HepG2 (cell line): Measurements from ENCODE around the gene PPFIA3. TPM values are rescaled to one million over a fixed set of nuclear protein-coding genes. Genes with fewer than 3 reads are reported as not detected.

ENCODE experiments used
- AGO2 ChIP-seq: fragments of 200-400 bp; formaldehyde crosslinking; optimal IDR thresholded peaks from 2 replicates; pipeline ENCODE3; 2017; ENCODE audit warnings: mild to moderate bottlenecking, low read depth, low read length, moderate library complexity
- FOXC1 ChIP-seq: sonication (generic); formaldehyde crosslinking; IDR thresholded peaks from 2 replicates; pipeline ENCODE4 v1.8.0; 2022; ENCODE audit warnings: mild to moderate bottlenecking, missing genetic modification reagents, borderline replicate concordance
- HDAC1 ChIP-seq: sonication (generic); formaldehyde crosslinking; IDR thresholded peaks from 2 replicates; pipeline ENCODE4 v1.5.1; 2020; ENCODE audit warnings: mild to moderate bottlenecking, missing genetic modification reagents
- NFYC ChIP-seq: IDR thresholded peaks from 2 replicates; pipeline ENCODE4 v1.6.1; 2016; ENCODE audit warnings: missing genetic modification reagents, missing compliant biosample characterization
- NR2F6 ChIP-seq, 2 experiments: IDR thresholded peaks; 2 replicates each; pipeline ENCODE4 v1.6.1; 2016; ENCODE audit warnings: antibody characterized with exemption in 1 of 2, mild to moderate bottlenecking in 1 of 2
- PHF21A ChIP-seq: sonication (generic); formaldehyde crosslinking; IDR thresholded peaks from 2 replicates; pipeline ENCODE4 v1.5.0; 2020; ENCODE audit warnings: mild to moderate bottlenecking, missing genetic modification reagents
- POLR2A ChIP-seq, 2 experiments: IDR thresholded peaks; 2 replicates each; pipeline ENCODE4 v1.6.1; 2011; ENCODE audit warnings: low read depth in 2 of 2, low read length in 2 of 2, mild to moderate bottlenecking in 1 of 2, moderate library complexity in 1 of 2; ENCODE audit not compliant: insufficient read depth in 1 of 2
- SAP130 ChIP-seq: IDR thresholded peaks from 2 replicates; pipeline ENCODE4 v1.6.1; 2016; ENCODE audit warnings: low read depth
- SOX5 ChIP-seq: IDR thresholded peaks from 2 replicates; pipeline ENCODE4 v1.6.1; 2016; ENCODE audit warnings: borderline replicate concordance
- SPEN ChIP-seq: sonication (generic); formaldehyde crosslinking; IDR thresholded peaks from 2 replicates; pipeline ENCODE4 v1.5.1; 2020; ENCODE audit warnings: low read depth, mild to moderate bottlenecking, missing genetic modification reagents
- TBX3 ChIP-seq: fragments of 450-650 bp; IDR thresholded peaks from 2 replicates; pipeline ENCODE4 v1.6.1; 2017; ENCODE audit warnings: antibody characterized with exemption, mild to moderate bottlenecking, inconsistent platforms, borderline replicate concordance
- XRCC5 ChIP-seq: fragments of 200-400 bp; formaldehyde crosslinking; optimal IDR thresholded peaks from 2 replicates; pipeline ENCODE3; 2017; ENCODE audit warnings: mild to moderate bottlenecking, low read length
- ZC3H13 ChIP-seq: sonication (generic); formaldehyde crosslinking; IDR thresholded peaks from 2 replicates; pipeline ENCODE4 v1.8.1; 2023; ENCODE audit warnings: mild to moderate bottlenecking, missing genetic modification reagents, moderate library complexity
- ZKSCAN8 ChIP-seq: IDR thresholded peaks from 2 replicates; pipeline ENCODE4 v1.6.1; 2016; ENCODE audit warnings: borderline replicate concordance, missing genetic modification reagents, missing compliant biosample characterization
- ZNF121 ChIP-seq: sonication (generic); formaldehyde crosslinking; IDR thresholded peaks from 2 replicates; pipeline ENCODE4 v1.5.0; 2020; ENCODE audit warnings: mild to moderate bottlenecking, missing genetic modification reagents
- ZNF143 ChIP-seq: sonication (generic); formaldehyde crosslinking; IDR thresholded peaks from 2 replicates; pipeline ENCODE4 v1.4.0; 2020; ENCODE audit warnings: missing genetic modification reagents
- ZNF34 ChIP-seq: sonication (generic); formaldehyde crosslinking; IDR thresholded peaks from 2 replicates; pipeline ENCODE4 v1.4.0; 2020; ENCODE audit warnings: mild to moderate bottlenecking, missing genetic modification reagents, borderline replicate concordance
- ZNF572 ChIP-seq: sonication (generic); formaldehyde crosslinking; IDR thresholded peaks from 2 replicates; pipeline ENCODE4 v1.5.1; 2020; ENCODE audit warnings: mild to moderate bottlenecking, missing genetic modification reagents
- polyA plus RNA-seq, 8 experiments: library from polyadenylated mRNA; depleted of rRNA in 3 of 8; stranded (reverse) in 7 of 8; unstranded in 1 of 8; fragments of >200 nt; fragmentation: Illumina TruSeq in 4 of 8; extraction: Trizol in 4 of 8; gene quantifications; 2 replicates each; pipeline versions ENCODE4 v1.2.1 to v1.2.3, GENCODE V29; 2011 to 2016; ENCODE audit warnings: low read depth in 4 of 8, missing spikeins in 1 of 8, mixed read lengths in 1 of 8; ENCODE audit not compliant: insufficient read depth in 1 of 8
- total RNA-seq, 5 experiments: library from RNA; depleted of rRNA; stranded (reverse); fragments of >200 nt; fragmentation: Illumina TruSeq; extraction: Trizol; gene quantifications; 2 replicates each; pipeline ENCODE4 v1.2.3, GENCODE V29; 2016; ENCODE audit warnings: low read depth in 1 of 5
- TF ChIP-seq, protein P1 (sequence below), 2 experiments: sonication (generic) in 1 of 2; formaldehyde crosslinking in 1 of 2; IDR thresholded peaks; 2 replicates each; pipeline versions ENCODE4 v1.4.0 to v1.6.1; 2018 to 2020; ENCODE audit warnings: missing genetic modification reagents in 2 of 2, borderline replicate concordance in 1 of 2, low read depth in 1 of 2, mild to moderate bottlenecking in 1 of 2, missing biosample characterization in 1 of 2
- TF ChIP-seq, protein P2 (sequence below): sonication (generic); formaldehyde crosslinking; conservative IDR thresholded peaks from 2 replicates; pipeline ENCODE4 v1.8.1; 2023; ENCODE audit warnings: missing genetic modification reagents
- TF ChIP-seq, protein P3 (sequence below): sonication (generic); formaldehyde crosslinking; IDR thresholded peaks from 2 replicates; pipeline ENCODE4 v1.4.0; 2020; ENCODE audit warnings: mild to moderate bottlenecking, missing genetic modification reagents
- TF ChIP-seq, protein P4 (sequence below): sonication (generic); formaldehyde crosslinking; IDR thresholded peaks from 2 replicates; pipeline ENCODE4 v1.4.0; 2020; ENCODE audit warnings: missing genetic modification reagents, borderline replicate concordance

PPFIA3 gene
- total and polyA plus RNA-seq, 2 of the 13 experiments (the other 11 are each of a cell fraction or from before 2014, with no cell fraction given), result 6.7 to 8.6 TPM

DNA sequence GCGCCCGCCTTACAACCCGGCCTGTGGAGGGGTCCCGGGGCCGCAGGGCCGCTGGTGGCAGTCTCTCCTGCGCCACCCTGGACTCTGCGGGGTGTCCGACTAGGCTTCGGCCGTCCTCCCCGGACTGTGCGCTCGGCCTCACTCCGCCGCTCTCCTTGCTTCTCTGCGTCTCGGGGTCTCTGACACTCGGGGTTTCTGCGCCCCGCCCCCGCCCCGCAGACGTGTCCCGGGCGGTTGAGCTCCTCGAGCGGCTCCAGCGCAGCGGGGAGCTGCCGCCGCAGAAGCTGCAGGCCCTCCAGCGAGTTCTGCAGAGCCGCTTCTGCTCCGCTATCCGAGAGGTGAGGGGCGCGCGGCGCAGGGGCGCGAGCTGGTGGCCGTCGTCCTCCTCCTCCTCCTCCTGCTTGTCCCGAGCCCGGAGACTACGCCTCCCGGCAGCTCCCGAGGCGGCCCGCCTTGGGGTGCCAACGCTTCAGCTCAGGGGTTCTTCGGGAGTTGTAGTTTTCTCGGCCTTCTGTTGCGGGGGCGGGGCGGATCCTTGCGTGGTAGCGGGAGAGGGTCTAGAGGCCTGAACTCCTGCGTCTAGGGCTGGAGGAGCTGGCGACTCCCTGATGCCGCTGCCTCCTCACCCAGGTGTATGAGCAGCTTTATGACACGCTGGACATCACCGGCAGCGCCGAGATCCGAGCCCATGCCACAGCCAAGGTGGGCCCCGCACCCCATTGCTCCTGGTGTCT lies 4.5 kb upstream of the PPFIA3 start (continued):
- TF ChIP-seq SOX5 (CRISPR knock-in tag) (no peak), NR2F6 (IDR thresholded peaks at IDR 0.05) (no peak), NR2F6 (CRISPR knock-in tag; IDR thresholded peaks at IDR 0.05) (no peak), ZNF572 (CRISPR knock-in tag) (0 out of 2 replicates have a peak, but pooled peaks have one; percentile 33), POLR2A (IDR thresholded peaks at IDR 0.05; ENCODE audit: insufficient read depth in 1 of 2, low read depth in 2 of 2, low read length in 2 of 2) (peak; percentile 10 to 47; a peak in 1 of 4 replicates), NFYC (no peak), HDAC1 (CRISPR knock-in tag) (peak; percentile 41; the same call in 1 of the 2 replicates), SPEN (peak; percentile 14; the same call in 1 of the 2 replicates), ZNF143 (CRISPR knock-in tag) (peak; percentile 87), ZKSCAN8 (CRISPR knock-in tag) (no peak), XRCC5 (peak; percentile 22), ZNF121 (CRISPR knock-in tag) (no peak), AGO2 (peak; percentile 36), SAP130 (peak; percentile 21; the same call in 1 of the 2 replicates), PHF21A (CRISPR knock-in tag) (0 out of 2 replicates have a peak, but pooled peaks have one; percentile 47), ZC3H13 (CRISPR knock-in tag) (0 out of 2 replicates have a peak, but pooled peaks have one; percentile 55), ZNF34 (CRISPR knock-in tag) (0 out of 2 replicates have a peak, but pooled peaks have one; percentile 34), FOXC1 (CRISPR knock-in tag) (0 out of 2 replicates have a peak, but pooled peaks have one; percentile 51), TBX3 (no peak)
- TF ChIP-seq, protein P1, sequence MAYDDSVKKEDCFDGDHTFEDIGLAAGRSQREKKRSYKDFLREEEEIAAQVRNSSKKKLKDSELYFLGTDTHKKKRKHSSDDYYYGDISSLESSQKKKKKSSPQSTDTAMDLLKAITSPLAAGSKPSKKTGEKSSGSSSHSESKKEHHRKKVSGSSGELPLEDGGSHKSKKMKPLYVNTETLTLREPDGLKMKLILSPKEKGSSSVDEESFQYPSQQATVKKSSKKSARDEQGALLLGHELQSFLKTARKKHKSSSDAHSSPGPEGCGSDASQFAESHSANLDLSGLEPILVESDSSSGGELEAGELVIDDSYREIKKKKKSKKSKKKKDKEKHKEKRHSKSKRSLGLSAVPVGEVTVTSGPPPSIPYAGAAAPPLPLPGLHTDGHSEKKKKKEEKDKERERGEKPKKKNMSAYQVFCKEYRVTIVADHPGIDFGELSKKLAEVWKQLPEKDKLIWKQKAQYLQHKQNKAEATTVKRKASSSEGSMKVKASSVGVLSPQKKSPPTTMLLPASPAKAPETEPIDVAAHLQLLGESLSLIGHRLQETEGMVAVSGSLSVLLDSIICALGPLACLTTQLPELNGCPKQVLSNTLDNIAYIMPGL (CRISPR knock-in tag; IDR thresholded peaks at IDR 0.05; ENCODE audit: borderline replicate concordance in 1 of 2, low read depth in 1 of 2), result peak; percentile 28 to 40; a peak in 2 of 4 replicates
- TF ChIP-seq, protein P2, sequence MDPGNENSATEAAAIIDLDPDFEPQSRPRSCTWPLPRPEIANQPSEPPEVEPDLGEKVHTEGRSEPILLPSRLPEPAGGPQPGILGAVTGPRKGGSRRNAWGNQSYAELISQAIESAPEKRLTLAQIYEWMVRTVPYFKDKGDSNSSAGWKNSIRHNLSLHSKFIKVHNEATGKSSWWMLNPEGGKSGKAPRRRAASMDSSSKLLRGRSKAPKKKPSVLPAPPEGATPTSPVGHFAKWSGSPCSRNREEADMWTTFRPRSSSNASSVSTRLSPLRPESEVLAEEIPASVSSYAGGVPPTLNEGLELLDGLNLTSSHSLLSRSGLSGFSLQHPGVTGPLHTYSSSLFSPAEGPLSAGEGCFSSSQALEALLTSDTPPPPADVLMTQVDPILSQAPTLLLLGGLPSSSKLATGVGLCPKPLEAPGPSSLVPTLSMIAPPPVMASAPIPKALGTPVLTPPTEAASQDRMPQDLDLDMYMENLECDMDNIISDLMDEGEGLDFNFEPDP (CRISPR knock-in tag), result 0 out of 2 replicates have a peak, but pooled peaks have one; percentile 41
- TF ChIP-seq, protein P3, sequence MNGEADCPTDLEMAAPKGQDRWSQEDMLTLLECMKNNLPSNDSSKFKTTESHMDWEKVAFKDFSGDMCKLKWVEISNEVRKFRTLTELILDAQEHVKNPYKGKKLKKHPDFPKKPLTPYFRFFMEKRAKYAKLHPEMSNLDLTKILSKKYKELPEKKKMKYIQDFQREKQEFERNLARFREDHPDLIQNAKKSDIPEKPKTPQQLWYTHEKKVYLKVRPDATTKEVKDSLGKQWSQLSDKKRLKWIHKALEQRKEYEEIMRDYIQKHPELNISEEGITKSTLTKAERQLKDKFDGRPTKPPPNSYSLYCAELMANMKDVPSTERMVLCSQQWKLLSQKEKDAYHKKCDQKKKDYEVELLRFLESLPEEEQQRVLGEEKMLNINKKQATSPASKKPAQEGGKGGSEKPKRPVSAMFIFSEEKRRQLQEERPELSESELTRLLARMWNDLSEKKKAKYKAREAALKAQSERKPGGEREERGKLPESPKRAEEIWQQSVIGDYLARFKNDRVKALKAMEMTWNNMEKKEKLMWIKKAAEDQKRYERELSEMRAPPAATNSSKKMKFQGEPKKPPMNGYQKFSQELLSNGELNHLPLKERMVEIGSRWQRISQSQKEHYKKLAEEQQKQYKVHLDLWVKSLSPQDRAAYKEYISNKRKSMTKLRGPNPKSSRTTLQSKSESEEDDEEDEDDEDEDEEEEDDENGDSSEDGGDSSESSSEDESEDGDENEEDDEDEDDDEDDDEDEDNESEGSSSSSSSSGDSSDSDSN (CRISPR knock-in tag), result peak; percentile 64; the same call in 1 of the 2 replicates
- TF ChIP-seq, protein P4, sequence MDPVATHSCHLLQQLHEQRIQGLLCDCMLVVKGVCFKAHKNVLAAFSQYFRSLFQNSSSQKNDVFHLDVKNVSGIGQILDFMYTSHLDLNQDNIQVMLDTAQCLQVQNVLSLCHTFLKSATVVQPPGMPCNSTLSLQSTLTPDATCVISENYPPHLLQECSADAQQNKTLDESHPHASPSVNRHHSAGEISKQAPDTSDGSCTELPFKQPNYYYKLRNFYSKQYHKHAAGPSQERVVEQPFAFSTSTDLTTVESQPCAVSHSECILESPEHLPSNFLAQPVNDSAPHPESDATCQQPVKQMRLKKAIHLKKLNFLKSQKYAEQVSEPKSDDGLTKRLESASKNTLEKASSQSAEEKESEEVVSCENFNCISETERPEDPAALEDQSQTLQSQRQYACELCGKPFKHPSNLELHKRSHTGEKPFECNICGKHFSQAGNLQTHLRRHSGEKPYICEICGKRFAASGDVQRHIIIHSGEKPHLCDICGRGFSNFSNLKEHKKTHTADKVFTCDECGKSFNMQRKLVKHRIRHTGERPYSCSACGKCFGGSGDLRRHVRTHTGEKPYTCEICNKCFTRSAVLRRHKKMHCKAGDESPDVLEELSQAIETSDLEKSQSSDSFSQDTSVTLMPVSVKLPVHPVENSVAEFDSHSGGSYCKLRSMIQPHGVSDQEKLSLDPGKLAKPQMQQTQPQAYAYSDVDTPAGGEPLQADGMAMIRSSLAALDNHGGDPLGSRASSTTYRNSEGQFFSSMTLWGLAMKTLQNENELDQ (CRISPR knock-in tag), result no peak
